ENCODE data around the gene MYL9. TPM values are rescaled to one million over a fixed set of nuclear protein-coding genes. Genes with fewer than 3 reads are reported as not detected.
"Not testable (repeated sequence)": the region's sequence is repeated elsewhere in the genome, so short reads cannot be mapped to it uniquely, and the experiment has no call there.

The MYL9 gene
- total and polyA plus RNA-seq, 2 of the 4 experiments (the other 2 are of a cell fraction), result 97.5 to 425 TPM

DNA sequence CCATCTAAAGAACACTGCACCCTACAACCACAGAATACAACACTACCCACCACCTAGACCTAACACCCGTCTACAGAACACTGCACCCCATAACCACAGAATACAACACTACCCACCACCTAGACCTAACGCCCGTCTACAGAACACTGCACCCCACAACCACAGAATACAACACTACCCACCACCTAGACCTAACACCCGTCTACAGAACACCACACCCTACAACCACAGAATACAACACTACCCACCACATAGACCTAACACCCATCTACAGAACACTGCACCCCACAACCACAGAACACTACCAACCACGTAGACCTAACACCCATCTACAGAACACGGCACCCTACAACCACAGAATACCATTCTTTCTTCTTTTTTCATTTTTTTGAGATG lies 23.4 kb downstream of the MYL9 start:
- H4K20me1 ChIP-seq (ENCODE audit: insufficient read depth, low read length); dilution Hi-C loops (cut with HindIII; ENCODE audit: low sequenced_read_pairs, unreplicated experiment); BruUV-seq (replicated peaks); H3K56ac ChIP-seq (ENCODE audit: extremely low read depth, insufficient read depth, low read length); H3K9me3 ChIP-seq (ENCODE audit: control insufficient read depth, insufficient read depth, low read length); H3K4me3 ChIP-seq (ENCODE audit: insufficient read depth, low read depth, low read length); H2BK15ac ChIP-seq (ENCODE audit: low read depth, low read length); POLR2A ChIA-PET (ENCODE audit: unreplicated experiment); H3K9ac ChIP-seq (ENCODE audit: low read depth, low read length); H4K8ac ChIP-seq (ENCODE audit: low read depth in 2 of 2, low read length in 2 of 2); H2AFZ ChIP-seq (replicated peaks; ENCODE audit: low read length, poor library complexity); intact Hi-C loops (cut with micrococcal nuclease); H3K9me1 ChIP-seq (ENCODE audit: insufficient read depth, low read length); H4K91ac ChIP-seq (ENCODE audit: insufficient read depth, low read depth, low read length); H2AK9ac ChIP-seq (replicated peaks; ENCODE audit: low read depth, low read length, poor library complexity); H2AK5ac ChIP-seq (ENCODE audit: low read depth, low read length); H4K5ac ChIP-seq (ENCODE audit: low read depth, low read length); H3K4ac ChIP-seq (ENCODE audit: low read depth, low read length); ATAC-seq (ENCODE audit: low read depth); H3K23ac ChIP-seq (ENCODE audit: low read depth, low read length); in situ Hi-C loops (cut with MboI; ENCODE audit: low sequenced_read_pairs); DNase-seq; CTCF ChIA-PET; H3K14ac ChIP-seq (replicated peaks; ENCODE audit: low read depth, low read length); H2BK20ac ChIP-seq (ENCODE audit: low read depth, low read length); H3K36me3 ChIP-seq (ENCODE audit: control insufficient read depth, insufficient read depth, low read length); H3K79me1 ChIP-seq (ENCODE audit: low read depth in 1 of 2, low read length in 2 of 2); H3K18ac ChIP-seq (ENCODE audit: low read depth, low read length); H3K27ac ChIP-seq (ENCODE audit: insufficient read depth, low read length); H3K27me3 ChIP-seq (ENCODE audit: control insufficient read depth, insufficient read depth, low read length); H3K4me2 ChIP-seq (ENCODE audit: low read depth, low read length); H2BK5ac ChIP-seq (ENCODE audit: low read depth, low read length, poor library complexity, severe bottlenecking); H2BK120ac ChIP-seq (ENCODE audit: low read depth, low read length); H3K4me1 ChIP-seq (ENCODE audit: control insufficient read depth, insufficient read depth, low read length): not testable (repeated sequence)
- WGBS, 2 experiments (ENCODE audit: extremely low coverage in 2 of 2, insufficient read length in 1 of 2), result no CpG with 5 or more reads among the region's 6 CpGs
